DND-41 (cell line): ENCODE measurements around the gene MTOR.
"Not testable (repeated sequence)": the region's sequence is repeated elsewhere in the genome, so short reads cannot be mapped to it uniquely, and the experiment has no call there.

ENCODE experiments used
- ATAC-seq: fragments of 200-7000 bp; cut with Tn5 transposase; 3 replicates; pipeline ENCODE4 v1.9.1; 2021; ENCODE audit warnings: low read depth; ENCODE audit not compliant: insufficient read depth
- DNase-seq: peaks from one replicate; pipeline ENCODE4 v3.0.0-alpha.2; 2020
- H2AFZ ChIP-seq: 2 replicates; pipeline ENCODE4 v1.6.0; 2012; ENCODE audit warnings: low read depth, low read length
- H3K27ac ChIP-seq: 2 replicates; pipeline ENCODE4 v1.5.1; 2012; ENCODE audit warnings: low read length, inconsistent platforms
- H3K27me3 ChIP-seq: fragments of 200-600 bp; sonication (generic); 2 replicates; pipeline ENCODE4 v1.6.0; 2012; ENCODE audit warnings: low read length, mild to moderate bottlenecking, inconsistent platforms; ENCODE audit not compliant: insufficient read depth, poor library complexity
- H3K36me3 ChIP-seq: 2 replicates; pipeline ENCODE4 v1.5.1; 2012; ENCODE audit warnings: low read length, inconsistent platforms; ENCODE audit not compliant: insufficient read depth
- H3K4me1 ChIP-seq: 2 replicates; pipeline ENCODE4 v1.5.1; 2012; ENCODE audit warnings: mild to moderate bottlenecking, low read length; ENCODE audit not compliant: insufficient read depth
- H3K4me2 ChIP-seq: 2 replicates; pipeline ENCODE4 v1.6.0; 2012; ENCODE audit warnings: mild to moderate bottlenecking, moderate library complexity, low read length, inconsistent platforms; ENCODE audit not compliant: insufficient read depth
- H3K4me3 ChIP-seq, 2 experiments: fragments of 200-600 bp in 1 of 2; shearing (Covaris generic) in 1 of 2; 2 replicates each; pipeline ENCODE4 v1.5.1; 2012 to 2016; ENCODE audit warnings: inconsistent platforms in 2 of 2, low read length in 2 of 2, mild to moderate bottlenecking in 2 of 2, low read depth in 1 of 2, moderate library complexity in 1 of 2
- H3K79me2 ChIP-seq: 2 replicates; pipeline ENCODE4 v1.6.0; 2012; ENCODE audit warnings: low read length, inconsistent platforms; ENCODE audit not compliant: insufficient read depth
- H3K9ac ChIP-seq: 2 replicates; pipeline ENCODE4 v1.6.0; 2012; ENCODE audit warnings: low read depth, mild to moderate bottlenecking, inconsistent platforms, low read length, moderate library complexity
- H3K9me3 ChIP-seq: 2 replicates; pipeline ENCODE4 v1.5.1; 2012; ENCODE audit warnings: low read length, moderate library complexity, mild to moderate bottlenecking, inconsistent platforms; ENCODE audit not compliant: insufficient read depth, severe bottlenecking
- H4K20me1 ChIP-seq: 2 replicates; pipeline ENCODE4 v1.6.0; 2012; ENCODE audit warnings: low read length; ENCODE audit not compliant: insufficient read depth
- EZH2 ChIP-seq: IDR thresholded peaks from 3 replicates; pipeline ENCODE4 v1.6.1; 2012; ENCODE audit warnings: borderline replicate concordance, low read depth, mild to moderate bottlenecking, moderate library complexity, low read length, inconsistent platforms; ENCODE audit not compliant: severe bottlenecking
- TF ChIP-seq, protein P1 (sequence below): IDR thresholded peaks from 2 replicates; pipeline ENCODE4 v1.5.1; 2012; ENCODE audit warnings: borderline replicate concordance, low read length, moderate library complexity, mild to moderate bottlenecking; ENCODE audit not compliant: poor library complexity, severe bottlenecking; ENCODE audit errors: extremely low read depth

Gene MTOR

DNA sequence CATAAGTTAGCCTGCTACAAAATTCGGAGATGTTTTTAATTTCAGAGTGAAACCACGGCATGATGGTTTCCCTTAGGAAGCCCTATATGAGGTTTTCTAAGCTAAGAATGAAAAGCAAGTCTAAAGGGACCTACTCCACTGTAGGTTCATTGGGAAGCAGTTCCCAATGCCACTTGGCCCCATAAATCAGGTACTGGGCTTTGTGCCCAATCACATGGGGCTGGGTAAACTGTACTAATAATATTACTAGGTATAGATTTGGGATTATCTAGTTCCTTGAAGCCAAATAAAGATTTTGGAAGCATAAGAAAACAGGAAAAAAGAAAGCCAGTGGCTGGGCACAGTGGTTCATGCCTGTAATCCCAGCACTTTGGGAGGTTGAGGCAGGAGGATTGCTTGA is 92.2 kb downstream of the MTOR start:
- no peak for ATAC-seq

DNA sequence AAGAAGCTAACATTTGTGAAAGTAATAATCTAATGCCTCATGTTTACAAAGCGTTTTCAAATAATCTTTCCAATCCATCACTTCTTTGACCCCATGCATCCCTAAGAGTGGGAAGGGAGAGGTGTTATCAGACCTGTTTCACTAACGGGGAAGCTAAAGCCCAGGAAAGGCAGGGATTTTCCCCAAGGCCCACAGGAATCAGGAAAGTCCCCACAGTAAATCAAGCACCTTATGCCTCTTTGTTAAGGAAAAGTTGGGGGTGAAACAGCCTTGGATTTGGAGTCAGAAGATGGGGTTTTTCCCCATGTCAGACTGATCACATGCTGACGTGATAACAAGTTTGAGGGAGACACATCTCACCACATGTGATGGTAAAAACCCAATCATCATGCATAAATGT is 93.1 kb downstream of the MTOR start:
- Histone ChIP-seq H3K27ac (no peak overlapping the region), H3K9ac (no peak overlapping the region)
- ATAC-seq: no peak

More for the DNA sequence above, 92.2 kb downstream of the MTOR start:
- no peak for TF ChIP-seq EZH2
- TF ChIP-seq, protein P1, sequence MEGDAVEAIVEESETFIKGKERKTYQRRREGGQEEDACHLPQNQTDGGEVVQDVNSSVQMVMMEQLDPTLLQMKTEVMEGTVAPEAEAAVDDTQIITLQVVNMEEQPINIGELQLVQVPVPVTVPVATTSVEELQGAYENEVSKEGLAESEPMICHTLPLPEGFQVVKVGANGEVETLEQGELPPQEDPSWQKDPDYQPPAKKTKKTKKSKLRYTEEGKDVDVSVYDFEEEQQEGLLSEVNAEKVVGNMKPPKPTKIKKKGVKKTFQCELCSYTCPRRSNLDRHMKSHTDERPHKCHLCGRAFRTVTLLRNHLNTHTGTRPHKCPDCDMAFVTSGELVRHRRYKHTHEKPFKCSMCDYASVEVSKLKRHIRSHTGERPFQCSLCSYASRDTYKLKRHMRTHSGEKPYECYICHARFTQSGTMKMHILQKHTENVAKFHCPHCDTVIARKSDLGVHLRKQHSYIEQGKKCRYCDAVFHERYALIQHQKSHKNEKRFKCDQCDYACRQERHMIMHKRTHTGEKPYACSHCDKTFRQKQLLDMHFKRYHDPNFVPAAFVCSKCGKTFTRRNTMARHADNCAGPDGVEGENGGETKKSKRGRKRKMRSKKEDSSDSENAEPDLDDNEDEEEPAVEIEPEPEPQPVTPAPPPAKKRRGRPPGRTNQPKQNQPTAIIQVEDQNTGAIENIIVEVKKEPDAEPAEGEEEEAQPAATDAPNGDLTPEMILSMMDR: no peak
- no peak overlapping the region for H3K4me2 ChIP-seq
- no peak overlapping the region for H3K4me3 ChIP-seq
- H2AFZ ChIP-seq: no peak overlapping the region
- no peak for DNase-seq
- no peaks in the 10 kb centered on the region for H3K4me1 ChIP-seq
- peaks cover 14% of the 10 kb centered on the region for H3K36me3 ChIP-seq
- H3K27me3 ChIP-seq: no peaks in the 10 kb centered on the region
- no peak overlapping the region for H3K27ac ChIP-seq
- H4K20me1 ChIP-seq: no peaks in the 10 kb centered on the region
- no peak overlapping the region for H3K9ac ChIP-seq
- no peaks in the 10 kb centered on the region for H3K9me3 ChIP-seq
- H3K79me2 ChIP-seq: no peaks in the 10 kb centered on the region

DNA sequence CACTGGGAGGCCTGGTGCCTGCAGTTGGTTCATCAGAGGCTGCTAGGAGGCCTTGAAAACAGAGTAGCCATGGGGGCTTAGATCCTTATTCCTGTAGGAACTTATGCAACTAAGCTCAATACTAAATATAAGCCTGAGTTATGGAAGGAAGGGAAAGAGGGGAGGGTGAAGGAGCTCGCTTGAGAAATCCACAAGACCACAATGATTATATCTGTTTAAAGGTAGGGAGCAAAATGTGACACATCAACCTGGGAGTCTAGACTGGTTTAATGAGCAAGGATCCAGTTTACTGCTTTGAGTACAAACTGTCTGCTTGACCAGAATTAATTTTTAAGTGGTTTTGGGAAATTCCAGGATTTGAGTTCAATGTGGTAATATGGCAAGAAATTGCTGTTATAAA is 93.6 kb downstream of the MTOR start:
- Histone ChIP-seq H3K79me2 (no peaks in the 10 kb centered on the region), H3K27ac (no peak overlapping the region), H3K27me3 (no peaks in the 10 kb centered on the region), H3K4me3 (no peak overlapping the region), H3K9me3 (no peaks in the 10 kb centered on the region), H2AFZ (no peak overlapping the region), H3K4me1 (no peaks in the 10 kb centered on the region), H3K4me2 (no peak overlapping the region), H4K20me1 (no peaks in the 10 kb centered on the region), H3K36me3 (peaks cover 11% of the 10 kb centered on the region; the same call in 1 of the 2 replicates), H3K9ac (no peak overlapping the region)
- TF ChIP-seq, protein P1: no peak
- no peak for TF ChIP-seq EZH2
- no peak for DNase-seq
- no peak for ATAC-seq

More for the DNA sequence above, 93.1 kb downstream of the MTOR start:
- no peaks in the 10 kb centered on the region for H3K79me2 ChIP-seq
- no peak overlapping the region for H3K4me3 ChIP-seq
- peaks cover 11% of the 10 kb centered on the region; the same call in 1 of the 2 replicates for H3K36me3 ChIP-seq
- no peaks in the 10 kb centered on the region for H3K27me3 ChIP-seq
- no peaks in the 10 kb centered on the region for H4K20me1 ChIP-seq
- no peaks in the 10 kb centered on the region for H3K4me1 ChIP-seq
- no peaks in the 10 kb centered on the region for H3K9me3 ChIP-seq
- TF ChIP-seq EZH2: no peak
- TF ChIP-seq, protein P1: no peak
- no peak for DNase-seq
- no peak overlapping the region for H2AFZ ChIP-seq
- no peak overlapping the region for H3K4me2 ChIP-seq

DNA sequence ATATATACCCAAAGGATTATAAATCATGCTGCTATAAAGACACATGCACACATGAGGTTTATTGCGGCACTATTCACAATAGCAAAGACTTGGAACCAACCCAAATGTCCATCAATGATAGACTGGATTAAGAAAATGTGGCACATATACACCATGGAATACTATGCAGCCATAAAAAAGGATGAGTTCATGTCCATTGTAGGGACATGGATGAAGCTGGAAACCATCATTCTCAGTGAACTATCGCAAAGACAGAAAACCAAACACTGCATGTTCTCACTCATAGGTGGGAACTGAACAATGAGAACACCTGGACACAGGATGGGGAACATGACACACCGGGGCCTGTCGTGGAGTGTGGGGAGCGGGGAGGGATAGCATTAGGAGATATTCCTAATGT is 95.6 kb downstream of the MTOR start:
- DNase-seq, H4K20me1 ChIP-seq, H3K4me2 ChIP-seq, H3K9ac ChIP-seq, H3K4me3 ChIP-seq, H3K4me1 ChIP-seq, H3K79me2 ChIP-seq, H3K27ac ChIP-seq, ATAC-seq, H3K9me3 ChIP-seq, H3K27me3 ChIP-seq, H2AFZ ChIP-seq: not testable (repeated sequence)
- H3K36me3 ChIP-seq: peaks cover 11% of the 10 kb centered on the region; the same call in 1 of the 2 replicates

DNA sequence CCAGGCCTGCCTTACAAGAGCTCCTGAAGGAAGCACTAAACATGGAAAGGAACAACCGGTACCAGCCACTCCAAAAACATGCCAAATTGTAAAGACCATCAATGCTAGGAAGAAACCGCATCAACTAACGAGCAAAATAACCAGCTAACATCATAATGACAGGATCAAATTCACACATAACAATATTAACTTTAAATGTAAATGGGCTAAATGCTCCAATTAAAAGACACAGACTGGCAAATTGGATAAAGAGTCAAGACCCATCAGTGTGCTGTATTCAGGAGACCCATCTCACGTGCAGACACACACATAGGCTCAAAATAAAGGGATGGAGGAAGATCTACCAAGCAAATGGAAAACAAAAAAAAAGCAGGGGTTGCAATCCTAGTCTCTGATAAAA is 99.6 kb downstream of the MTOR start:
- H4K20me1 ChIP-seq, H2AFZ ChIP-seq, H3K4me2 ChIP-seq, H3K9ac ChIP-seq, ATAC-seq, DNase-seq, H3K79me2 ChIP-seq, H3K4me3 ChIP-seq, H3K27ac ChIP-seq, H3K27me3 ChIP-seq, H3K9me3 ChIP-seq, H3K4me1 ChIP-seq: not testable (repeated sequence)
- H3K36me3 ChIP-seq: peaks cover 28% of the 10 kb centered on the region; the same call in 1 of the 2 replicates
